ENCODE results near the gene LRRC39.

- TF ChIP-seq CTCF (conservative IDR thresholded peaks at IDR 0.05; ENCODE audit: low read length) (no peak), EZH2phosphoT487 (IDR thresholded peaks at IDR 0.05; ENCODE audit: borderline replicate concordance) (no peak)
Observed at GRCh38 chr1:100109554-100110066, 68.4 kb downstream of the LRRC39 start.

All from Loucy (cell line).